ENCODE measurements around the gene OTULINL. TPM values are rescaled to one million over a fixed set of nuclear protein-coding genes. Genes with fewer than 3 reads are reported as not detected.

Gene OTULINL
- total and polyA plus RNA-seq, 2 of the 8 experiments (the other 6 are each of a cell fraction or from before 2014, with no cell fraction given): 3.1 to 8.3 TPM

- WGBS, 2 experiments (ENCODE audit: extremely low coverage in 1 of 2, insufficient coverage in 1 of 2, insufficient read length in 1 of 2, insufficient replicate concordance in 2 of 2, low coverage in 1 of 2, low lambda C conversion rate in 2 of 2, missing lambda C conversion rate in 1 of 2): 79% methylated on average over 3 of the region's 3 CpGs; no CpG with 5 or more reads in 1 of the 2 experiments
- H3K4ac ChIP-seq (replicated peaks; ENCODE audit: insufficient read length, low read depth, low read length): no peak overlapping the region
- no peak overlapping the region for H2BK15ac ChIP-seq (ENCODE audit: low read length)
- H3K14ac ChIP-seq (ENCODE audit: insufficient read length): no peak overlapping the region
- ChIA-PET CTCF (ENCODE audit: partially characterized antibody) (interaction anchor here (0.9 to 3.7 kb wide), 3 partner anchors 14 to 121 kb away, joined by 3 to 12 read pairs (median 3); no protein-coding TSS in a partner anchor), POLR2A (ENCODE audit: partially characterized antibody) (no interaction called here)
- H3K56ac ChIP-seq (replicated peaks; ENCODE audit: insufficient read length, low read depth, low read length): no peak overlapping the region
- no peak overlapping the region for H4K91ac ChIP-seq (replicated peaks; ENCODE audit: insufficient read length, low read length)
- no peak overlapping the region for H3K9ac ChIP-seq (replicated peaks in 1 of 4; ENCODE audit: extremely low read depth in 1 of 4, low read depth in 3 of 4, low read length in 3 of 4)
- H3K18ac ChIP-seq (ENCODE audit: extremely low read depth, low read length): no peak overlapping the region
- no peaks in the 10 kb centered on the region for H3K36me3 ChIP-seq (ENCODE audit: control insufficient read depth in 2 of 4, insufficient read depth in 4 of 4, low read length in 3 of 4)
- no peak overlapping the region for H4K5ac ChIP-seq (ENCODE audit: insufficient read length, low read depth, low read length)
- H3K4me3 ChIP-seq (ENCODE audit: extremely low read depth in 1 of 4, insufficient read depth in 2 of 4, low read depth in 3 of 4, low read length in 4 of 4): no peak overlapping the region
- no peaks in the 10 kb centered on the region for H4K20me1 ChIP-seq (replicated peaks in 1 of 2; ENCODE audit: control insufficient read depth in 1 of 2, insufficient read depth in 2 of 2, low read length in 2 of 2)
- H3K27me3 ChIP-seq (replicated peaks in 1 of 4; ENCODE audit: control insufficient read depth in 3 of 4, extremely low read depth in 1 of 4, insufficient read depth in 3 of 4, low read length in 3 of 4): no peaks in the 10 kb centered on the region
- H2AFZ ChIP-seq (ENCODE audit: low read length): no peak overlapping the region
- FAIRE-seq (no peak), DNase-seq (ENCODE audit: low read depth in 1 of 2, low spot score in 2 of 2) (no peak)
- no peak overlapping the region for H4K8ac ChIP-seq (ENCODE audit: extremely low read depth, insufficient read depth, low read length)
- no peaks in the 10 kb centered on the region for H3K4me1 ChIP-seq (replicated peaks in 1 of 4; ENCODE audit: control insufficient read depth in 3 of 4, insufficient read depth in 4 of 4, low read length in 3 of 4)
- H2BK12ac ChIP-seq (ENCODE audit: low read depth, low read length): no peak overlapping the region
- no peak overlapping the region for H3K4me2 ChIP-seq (ENCODE audit: insufficient read depth in 1 of 2, low read depth in 2 of 2, low read length in 2 of 2)
- no peaks in the 10 kb centered on the region for H3K9me3 ChIP-seq (ENCODE audit: insufficient read depth in 2 of 2, low read depth in 1 of 2, low read length in 1 of 2)
- H3K79me2 ChIP-seq (ENCODE audit: control insufficient read depth in 1 of 2, insufficient read depth in 2 of 2, low read length in 2 of 2): no peaks in the 10 kb centered on the region
- no peak overlapping the region for H2BK5ac ChIP-seq (ENCODE audit: low read depth, low read length)
- no peak overlapping the region for H3K27ac ChIP-seq (ENCODE audit: low read depth, low read length)
- H3K23me2 ChIP-seq (ENCODE audit: low read depth, low read length): no peaks in the 10 kb centered on the region
- H2AK5ac ChIP-seq (ENCODE audit: low read depth, low read length): no peak overlapping the region
- H2BK120ac ChIP-seq (replicated peaks; ENCODE audit: low read depth, low read length): no peak overlapping the region
- no peak overlapping the region for H2BK20ac ChIP-seq (ENCODE audit: low read length)
- no peaks in the 10 kb centered on the region for H3K79me1 ChIP-seq (ENCODE audit: low read depth, low read length)
- H3K23ac ChIP-seq (ENCODE audit: insufficient read length): no peak overlapping the region
- no peak for TF ChIP-seq EGR1 (IDR thresholded peaks at IDR 0.05; ENCODE audit: borderline replicate concordance, low read depth, low read length)
- TF ChIP-seq KDM5A (IDR thresholded peaks at IDR 0.05; ENCODE audit: low read length): no peak
- TF ChIP-seq, protein P1, sequence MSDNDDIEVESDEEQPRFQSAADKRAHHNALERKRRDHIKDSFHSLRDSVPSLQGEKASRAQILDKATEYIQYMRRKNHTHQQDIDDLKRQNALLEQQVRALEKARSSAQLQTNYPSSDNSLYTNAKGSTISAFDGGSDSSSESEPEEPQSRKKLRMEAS (IDR thresholded peaks at IDR 0.05): no peak
- TF ChIP-seq CBX5 (IDR thresholded peaks at IDR 0.05; ENCODE audit: low read depth, low read length): no peak
- TF ChIP-seq RBBP5 (IDR thresholded peaks at IDR 0.05; ENCODE audit: borderline replicate concordance, low read depth, low read length): no peak
- TF ChIP-seq RXRA (IDR thresholded peaks at IDR 0.05; ENCODE audit: insufficient read depth, low read depth, low read length): no peak
- no peak for TF ChIP-seq SIN3A (conservative IDR thresholded peaks at IDR 0.05 in 1 of 2, IDR thresholded peaks at IDR 0.05 in 1 of 2; ENCODE audit: low read depth in 1 of 2, low read length in 2 of 2)
- TF ChIP-seq SUZ12 (IDR thresholded peaks at IDR 0.05; ENCODE audit: low read length): no peak
- no peak for TF ChIP-seq CTCF (IDR thresholded peaks at IDR 0.05; ENCODE audit: control extremely low read depth in 1 of 3, insufficient read depth in 1 of 3, low read depth in 1 of 3, low read length in 3 of 3)
- TF ChIP-seq KDM1A (IDR thresholded peaks at IDR 0.05; ENCODE audit: borderline replicate concordance, low read length): no peak
- no peak for TF ChIP-seq KDM4A (IDR thresholded peaks at IDR 0.05; ENCODE audit: low read depth, low read length, severe bottlenecking)
Measured at GRCh38 chr5:14545308-14545707, 36.3 kb upstream of the OTULINL start.

All from H1 (cell line).